NCI-H1694 treated with DMSO at 0.1 percent for 48 hours (cell line): ENCODE results near the gene HDLBP.
"Not testable (repeated sequence)": the region's sequence is repeated elsewhere in the genome, so short reads cannot be mapped to it uniquely, and the experiment has no call there.

Experiments
- DNase-seq: peaks from one replicate; lab custom pipeline; 2025; lab: John Stamatoyannopoulos, UW

Gene HDLBP

GRCh38 chr2:241329669-241330615 is 14.5 kb upstream of the HDLBP start:
- DNase-seq: no peak

GRCh38 chr2:241325257-241325656 is 9.8 kb upstream of the HDLBP start:
- DNase-seq: no peak

- DNase-seq: no peak
Measured at GRCh38 chr2:241324775-241325174, 9.3 kb upstream of the HDLBP start.

GRCh38 chr2:241323778-241324177 is 8.3 kb upstream of the HDLBP start:
- DNase-seq: no peak

- no peak for DNase-seq
Measured at GRCh38 chr2:241321886-241322285, 6.4 kb upstream of the HDLBP start.

- DNase-seq: no peak
Measured at GRCh38 chr2:241321033-241321432, 5.6 kb upstream of the HDLBP start.

- DNase-seq: no peak
Measured at GRCh38 chr2:241320394-241320793, 4.9 kb upstream of the HDLBP start.

- not testable (repeated sequence) for DNase-seq
Measured at GRCh38 chr2:241318830-241319229, 3.4 kb upstream of the HDLBP start.

- no peak for DNase-seq
Measured at GRCh38 chr2:241317391-241317790, 1.9 kb upstream of the HDLBP start.

- no peak for DNase-seq
Measured at GRCh38 chr2:241316825-241317224, 1.4 kb upstream of the HDLBP start.

- DNase-seq: peak; percentile 30
Measured at GRCh38 chr2:241315879-241316631, 583 bp upstream of the HDLBP start, which contains the start of gene SEPTIN2. TSS of gene SEPTIN2 (plus strand) at chr2:241315925. CDS start at chr2:241324233, 8,308 bp downstream.

GRCh38 chr2:241314226-241315092 is 1.0 kb downstream of the HDLBP start:
- DNase-seq: peak; percentile 25

GRCh38 chr2:241313543-241314095 is 1.9 kb downstream of the HDLBP start:
- DNase-seq: no peak

GRCh38 chr2:241312082-241312481 is 3.4 kb downstream of the HDLBP start:
- DNase-seq: no peak

- no peak for DNase-seq
Measured at GRCh38 chr2:241310917-241311566, 4.4 kb downstream of the HDLBP start.

GRCh38 chr2:241309684-241310117 is 5.8 kb downstream of the HDLBP start:
- DNase-seq: no peak

- no peak for DNase-seq
Measured at GRCh38 chr2:241308832-241309500, 6.5 kb downstream of the HDLBP start.

- DNase-seq: no peak
Measured at GRCh38 chr2:241308267-241308666, 7.2 kb downstream of the HDLBP start.

- DNase-seq: no peak
Measured at GRCh38 chr2:241307055-241307454, 8.4 kb downstream of the HDLBP start.

- no peak for DNase-seq
Measured at GRCh38 chr2:241304039-241304670, 11.3 kb downstream of the HDLBP start.
